Vagina (tissue), 2 donors: Measurements from ENCODE around the gene OR4S2. TPM values are rescaled to one million over a fixed set of nuclear protein-coding genes. Genes with fewer than 3 reads are reported as not detected.

Source experiments
- DNase-seq, 2 donors: peaks; one replicate each; pipeline ENCODE4 v3.0.0-alpha.2; 2017; ENCODE audit errors: extremely low spot score in 2 of 2
- H3K27ac ChIP-seq: fragments of 200-600 bp; sonication (generic); one replicate; pipeline ENCODE4 v1.5.1; 2019
- H3K27me3 ChIP-seq: fragments of 200-600 bp; sonication (generic); one replicate; pipeline ENCODE4 v1.5.1; 2019
- H3K36me3 ChIP-seq, 2 donors: fragments of 200-600 bp; sonication (generic); one replicate each; pipeline ENCODE4 v1.5.1; 2017 to 2019
- H3K4me1 ChIP-seq: fragments of 200-600 bp; sonication (generic); one replicate; pipeline ENCODE4 v1.5.1; 2019
- H3K4me3 ChIP-seq, 2 donors: fragments of 200-600 bp; sonication (generic); 1 replicate in 1 of 2; 2 replicates in 1 of 2; pipeline ENCODE4 v1.5.1; 2016 to 2019
- H3K9me3 ChIP-seq: fragments of 200-600 bp; sonication (generic); one replicate; pipeline ENCODE4 v1.5.1; 2019
- POLR2A ChIP-seq, 2 donors: fragments of 450-650 bp; IDR thresholded peaks; one replicate each; pipeline ENCODE4 v1.6.1; 2017; ENCODE audit warnings: antibody characterized with exemption in 2 of 2, mild to moderate bottlenecking in 2 of 2, moderate library complexity in 2 of 2
- POLR2AphosphoS5 ChIP-seq, 2 donors: sonication (generic); formaldehyde crosslinking; IDR thresholded peaks; one replicate each; pipeline ENCODE4 v1.9.0; 2017; ENCODE audit warnings: antibody characterized with exemption in 2 of 2, mild to moderate bottlenecking in 2 of 2, low read depth in 1 of 2; ENCODE audit not compliant: insufficient read depth in 1 of 2
- intact Hi-C: fragments of 100-400 bp; cut with DNase I; formaldehyde crosslinking; loops from one replicate; pipeline ENCODE4 v1.15.1; 2023
- total RNA-seq: library from RNA; depleted of rRNA; stranded (reverse); fragments of >200 nt; gene quantifications from one replicate; pipeline ENCODE4 v1.2.3, GENCODE V29; 2016
- TF ChIP-seq, protein P1 (sequence below), 3 experiments: fragments of 450-650 bp in 2 of 3; fragments of 200-600 bp in 1 of 3; sonication (generic) in 1 of 3; IDR thresholded peaks; one replicate each; pipeline ENCODE4 v1.5.1; 2017 to 2019; ENCODE audit warnings: antibody characterized with exemption in 3 of 3, mild to moderate bottlenecking in 2 of 3, moderate library complexity in 2 of 3

OR4S2 gene, protein sequence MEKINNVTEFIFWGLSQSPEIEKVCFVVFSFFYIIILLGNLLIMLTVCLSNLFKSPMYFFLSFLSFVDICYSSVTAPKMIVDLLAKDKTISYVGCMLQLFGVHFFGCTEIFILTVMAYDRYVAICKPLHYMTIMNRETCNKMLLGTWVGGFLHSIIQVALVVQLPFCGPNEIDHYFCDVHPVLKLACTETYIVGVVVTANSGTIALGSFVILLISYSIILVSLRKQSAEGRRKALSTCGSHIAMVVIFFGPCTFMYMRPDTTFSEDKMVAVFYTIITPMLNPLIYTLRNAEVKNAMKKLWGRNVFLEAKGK
- total RNA-seq, result not detected

DNA sequence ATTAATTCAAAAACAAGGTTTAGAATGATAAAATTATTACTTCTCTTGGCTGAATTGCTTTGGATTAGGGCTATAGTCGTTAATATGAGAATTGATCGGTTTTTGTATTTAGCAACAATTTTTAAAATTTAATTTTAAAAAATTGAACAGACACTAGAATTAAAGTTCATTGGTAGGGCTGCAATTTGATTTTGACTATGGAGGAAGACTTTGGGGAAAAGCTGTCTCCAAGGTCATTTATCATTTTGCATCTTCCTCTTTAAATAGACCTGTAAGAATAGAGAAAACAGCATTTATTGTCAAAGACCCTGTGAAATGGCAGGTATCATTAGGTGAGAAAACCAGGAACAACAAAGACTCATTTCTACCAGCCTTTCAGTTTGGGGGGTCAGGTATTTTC lies at the start of gene OR4S2:
OR4S2 (plus strand) TSS at position 301 of the 400 bp plus-strand sequence. CDS start 2,577 bp downstream, outside the sequence.
- Histone ChIP-seq H3K27me3 (no peaks in the 10 kb centered on the region), H3K36me3 (no peaks in the 10 kb centered on the region), H3K9me3 (no peaks in the 10 kb centered on the region), H3K4me1 (no peaks in the 10 kb centered on the region), H3K27ac (no peak within 1 kb of the TSS), H3K4me3 (no peak within 1 kb of the TSS)
- no peak for DNase-seq
- TF ChIP-seq, protein P1, sequence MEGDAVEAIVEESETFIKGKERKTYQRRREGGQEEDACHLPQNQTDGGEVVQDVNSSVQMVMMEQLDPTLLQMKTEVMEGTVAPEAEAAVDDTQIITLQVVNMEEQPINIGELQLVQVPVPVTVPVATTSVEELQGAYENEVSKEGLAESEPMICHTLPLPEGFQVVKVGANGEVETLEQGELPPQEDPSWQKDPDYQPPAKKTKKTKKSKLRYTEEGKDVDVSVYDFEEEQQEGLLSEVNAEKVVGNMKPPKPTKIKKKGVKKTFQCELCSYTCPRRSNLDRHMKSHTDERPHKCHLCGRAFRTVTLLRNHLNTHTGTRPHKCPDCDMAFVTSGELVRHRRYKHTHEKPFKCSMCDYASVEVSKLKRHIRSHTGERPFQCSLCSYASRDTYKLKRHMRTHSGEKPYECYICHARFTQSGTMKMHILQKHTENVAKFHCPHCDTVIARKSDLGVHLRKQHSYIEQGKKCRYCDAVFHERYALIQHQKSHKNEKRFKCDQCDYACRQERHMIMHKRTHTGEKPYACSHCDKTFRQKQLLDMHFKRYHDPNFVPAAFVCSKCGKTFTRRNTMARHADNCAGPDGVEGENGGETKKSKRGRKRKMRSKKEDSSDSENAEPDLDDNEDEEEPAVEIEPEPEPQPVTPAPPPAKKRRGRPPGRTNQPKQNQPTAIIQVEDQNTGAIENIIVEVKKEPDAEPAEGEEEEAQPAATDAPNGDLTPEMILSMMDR (IDR thresholded peaks at IDR 0.05), result no peak
- TF ChIP-seq POLR2A (IDR thresholded peaks at IDR 0.05) (no peak), POLR2AphosphoS5 (IDR thresholded peaks at IDR 0.05; ENCODE audit: insufficient read depth in 1 of 2, low read depth in 1 of 2) (no peak)
- intact Hi-C loops, result no loop called here

DNA sequence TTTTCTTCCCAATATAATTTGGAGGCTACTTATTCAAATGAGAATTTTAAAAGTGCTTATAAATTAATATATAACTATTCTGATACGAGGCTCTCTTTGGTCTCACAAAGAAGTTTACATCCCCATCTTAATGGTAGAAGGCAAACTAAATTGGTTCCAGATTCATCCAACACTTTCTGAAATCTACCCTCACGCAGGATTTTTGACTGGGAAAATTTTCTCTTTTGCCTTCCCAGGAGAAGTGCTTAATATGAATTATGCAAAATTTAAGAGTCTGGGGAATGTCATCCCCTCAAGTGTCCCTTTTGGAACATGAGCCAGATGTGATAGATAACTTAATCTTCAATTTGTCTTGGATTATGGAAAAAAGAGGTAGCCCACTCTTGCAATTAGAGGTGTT lies 40.6 kb upstream of the OR4S2 start, which contains the start of gene OR4C11:
OR4C11 (minus strand) TSS at position 101 of the 400 bp plus-strand sequence. CDS start 3,272 bp downstream, outside the sequence.
- DNase-seq, result no peak
- no peak for TF ChIP-seq POLR2A (IDR thresholded peaks at IDR 0.05)
- no peak for TF ChIP-seq POLR2AphosphoS5 (IDR thresholded peaks at IDR 0.05; ENCODE audit: insufficient read depth in 1 of 2, low read depth in 1 of 2)
- TF ChIP-seq, protein P1 (IDR thresholded peaks at IDR 0.05), result no peak
- no peaks in the 10 kb centered on the region for H3K27me3 ChIP-seq
- no peak within 1 kb of the TSS for H3K4me3 ChIP-seq
- H3K36me3 ChIP-seq, result no peaks in the 10 kb centered on the region
- H3K4me1 ChIP-seq, result no peaks in the 10 kb centered on the region
- no peaks in the 10 kb centered on the region for H3K9me3 ChIP-seq
- intact Hi-C loops, result no loop called here
- H3K27ac ChIP-seq, result no peak within 1 kb of the TSS

DNA sequence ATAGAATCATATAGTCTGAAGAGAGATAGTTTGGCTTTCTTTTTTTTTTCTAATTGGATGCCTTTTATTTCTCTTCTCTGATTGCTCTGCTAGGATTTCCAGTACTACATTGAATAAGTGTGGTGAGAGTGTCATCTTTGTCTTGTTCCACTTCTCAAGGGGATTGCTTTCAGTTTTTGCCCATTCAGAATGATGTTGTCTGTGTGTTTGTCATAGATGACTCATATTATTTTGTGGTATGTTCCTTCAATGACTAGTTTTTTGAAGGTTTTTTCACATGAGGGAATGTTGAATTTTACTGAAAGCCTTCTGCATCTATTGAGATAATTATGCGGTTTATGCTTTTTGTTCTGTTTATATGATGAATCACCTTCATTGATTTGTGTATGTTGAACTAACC lies 23.6 kb upstream of the OR4S2 start:
- no peak for DNase-seq
- Histone ChIP-seq H3K27me3 (no peaks in the 10 kb centered on the region), H3K4me1 (no peaks in the 10 kb centered on the region), H3K27ac (no peak overlapping the region), H3K9me3 (no peaks in the 10 kb centered on the region), H3K36me3 (no peaks in the 10 kb centered on the region), H3K4me3 (no peak overlapping the region)
- TF ChIP-seq POLR2AphosphoS5 (IDR thresholded peaks at IDR 0.05; ENCODE audit: insufficient read depth in 1 of 2, low read depth in 1 of 2), result no peak
- no peak for TF ChIP-seq POLR2A (IDR thresholded peaks at IDR 0.05)
- intact Hi-C loops, result no loop called here

DNA sequence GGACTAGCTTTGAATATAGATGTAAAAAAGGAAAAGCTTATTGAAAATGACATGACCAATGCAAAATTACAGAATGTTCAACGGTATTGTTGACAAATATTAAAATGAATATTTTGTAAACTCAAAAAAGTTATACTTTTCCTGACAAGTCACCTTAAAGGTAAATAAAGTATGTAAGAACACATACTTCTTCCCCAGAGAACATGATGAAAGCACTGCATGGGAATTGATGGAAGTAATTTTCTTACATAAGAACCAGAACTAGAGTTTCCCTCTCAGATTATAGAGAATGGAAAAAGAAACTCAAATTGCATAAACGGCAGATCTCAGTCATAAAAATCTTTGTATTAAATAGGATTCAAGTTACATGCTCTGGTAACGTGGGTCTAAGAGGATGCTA lies 13.3 kb upstream of the OR4S2 start, which contains the start of gene OR4P4:
OR4P4 (plus strand) TSS at position 301 of the 400 bp plus-strand sequence.
- H3K27me3 ChIP-seq, result no peaks in the 10 kb centered on the region
- no peak within 1 kb of the TSS for H3K27ac ChIP-seq
- intact Hi-C loops, result no loop called here
- H3K4me1 ChIP-seq, result no peaks in the 10 kb centered on the region
- no peak within 1 kb of the TSS for H3K4me3 ChIP-seq
- DNase-seq, result no peak
- no peaks in the 10 kb centered on the region for H3K36me3 ChIP-seq
- no peaks in the 10 kb centered on the region for H3K9me3 ChIP-seq
- TF ChIP-seq POLR2AphosphoS5 (IDR thresholded peaks at IDR 0.05; ENCODE audit: insufficient read depth in 1 of 2, low read depth in 1 of 2) (no peak), POLR2A (IDR thresholded peaks at IDR 0.05) (no peak)
- TF ChIP-seq, protein P1 (IDR thresholded peaks at IDR 0.05), result no peak

DNA sequence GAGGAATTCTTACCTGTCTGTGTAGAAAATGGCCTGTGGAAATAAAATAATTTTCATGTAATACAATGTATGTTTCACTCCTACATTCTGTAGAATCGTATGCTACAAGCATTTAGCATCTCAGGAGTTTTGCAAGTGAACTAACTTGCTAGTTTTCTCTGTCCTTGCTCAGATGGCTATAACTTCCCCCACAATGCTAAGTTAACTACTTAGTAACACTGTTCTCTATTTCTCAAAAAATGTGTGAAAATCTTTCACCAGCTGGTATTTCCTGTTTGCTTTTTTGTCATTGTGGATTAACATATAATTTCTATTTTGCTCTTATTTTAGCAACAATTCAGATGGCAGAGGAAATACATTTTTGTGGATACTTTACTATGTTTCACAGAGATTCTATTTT lies 4.4 kb downstream of the OR4S2 start:
- H3K4me1 ChIP-seq, result no peaks in the 10 kb centered on the region
- intact Hi-C loops, result no loop called here

More for the DNA sequence above, 4.4 kb downstream of the OR4S2 start:
- DNase-seq, result no peak
- H3K9me3 ChIP-seq, result no peaks in the 10 kb centered on the region
- no peak overlapping the region for H3K27ac ChIP-seq
- no peak overlapping the region for H3K4me3 ChIP-seq
- H3K36me3 ChIP-seq, result no peaks in the 10 kb centered on the region
- no peaks in the 10 kb centered on the region for H3K27me3 ChIP-seq
- TF ChIP-seq POLR2A (IDR thresholded peaks at IDR 0.05), result no peak
- TF ChIP-seq, protein P1 (IDR thresholded peaks at IDR 0.05), result no peak
- no peak for TF ChIP-seq POLR2AphosphoS5 (IDR thresholded peaks at IDR 0.05; ENCODE audit: insufficient read depth in 1 of 2, low read depth in 1 of 2)
